ENCODE data around the gene LAMA5. TPM values are rescaled to one million over a fixed set of nuclear protein-coding genes. Genes with fewer than 3 reads are reported as not detected.

Gene LAMA5
- total and polyA plus RNA-seq, 2 donors (not counting 1 experiment from before 2014, with no cell fraction given), result 52.9 to 83.5 TPM

- ChIA-PET POLR2A (no interaction called here), CTCF (no interaction called here)
- peaks cover 36% of the 10 kb centered on the region for H3K4me1 Mint-ChIP-seq
- peaks cover 40 to 44% of the 10 kb centered on the region in 2 donors for H3K4me1 ChIP-seq (ENCODE audit: control insufficient read depth in 2 of 2, insufficient read depth in 2 of 2, low read length in 2 of 2)
- H3K4me2 ChIP-seq (replicated peaks; ENCODE audit: low read depth, low read length, poor library complexity, severe bottlenecking), result no peak overlapping the region
- H3K4me3 Mint-ChIP-seq, result no peak overlapping the region
- no peak for DNase-seq
- H2AFZ ChIP-seq (ENCODE audit: insufficient read depth, low read depth, low read length, poor library complexity, severe bottlenecking), result no peak overlapping the region
- peaks cover 0 to 18% (median 0%) of the 10 kb centered on the region in 3 donors for H3K9me3 ChIP-seq (ENCODE audit: control extremely low read depth in 1 of 3, control insufficient read depth in 2 of 3, insufficient read depth in 1 of 3, low read length in 2 of 3)
- H3K79me2 ChIP-seq (ENCODE audit: control insufficient read depth, insufficient read depth, low read length), result no peaks in the 10 kb centered on the region
- no peak overlapping the region for H3K27ac Mint-ChIP-seq
- no peaks in the 10 kb centered on the region for H3K27me3 ChIP-seq (replicated peaks in 1 of 4; ENCODE audit: control extremely low read depth in 1 of 4, control insufficient read depth in 3 of 4, insufficient read depth in 4 of 4, low read length in 3 of 4)
- no peak for ATAC-seq (ENCODE audit: low read depth)
- peaks cover 3% of the 10 kb centered on the region for H3K9me3 Mint-ChIP-seq (ENCODE audit: insufficient read depth)
- H4K20me1 ChIP-seq (ENCODE audit: control insufficient read depth, insufficient read depth, low read length, poor library complexity, severe bottlenecking), result no peaks in the 10 kb centered on the region
- intact Hi-C loops (cut with micrococcal nuclease), result no loop called here
- 91% methylated on average over 36 of the region's 37 CpGs for WGBS (ENCODE audit: insufficient coverage)
- H3K9ac ChIP-seq (ENCODE audit: low read length), result no peak overlapping the region
- H3K4me3 ChIP-seq (ENCODE audit: control extremely low read depth in 1 of 5, extremely low read depth in 1 of 5, insufficient read depth in 1 of 5, low read depth in 2 of 5, low read length in 4 of 5), result no peak overlapping the region
- H3K27ac ChIP-seq (ENCODE audit: low read length in 2 of 2), result no peak overlapping the region
- TF ChIP-seq CTCF (IDR thresholded peaks at IDR 0.05) (no peak), EZH2 (IDR thresholded peaks at IDR 0.05; ENCODE audit: borderline replicate concordance, insufficient read depth, low read depth, low read length, poor library complexity, severe bottlenecking) (no peak)
- peaks cover 0 to 40% of the 10 kb centered on the region in 2 experiments for H3K36me3 ChIP-seq (replicated peaks in 1 of 2; ENCODE audit: control extremely low read depth in 1 of 2, control insufficient read depth in 1 of 2, extremely low read depth in 1 of 2, insufficient read depth in 2 of 2, low read length in 1 of 2)
- H3K27me3 Mint-ChIP-seq, result no peaks in the 10 kb centered on the region
Measured at GRCh38 chr20:62333820-62334595, 33.1 kb downstream of the LAMA5 start.

All from B cell (primary cell).